ENCODE data around the gene MYZAP.
A peak's percentile ranks its signal among the peaks of the same experiment; 100 is the strongest.

Gene MYZAP

DNA sequence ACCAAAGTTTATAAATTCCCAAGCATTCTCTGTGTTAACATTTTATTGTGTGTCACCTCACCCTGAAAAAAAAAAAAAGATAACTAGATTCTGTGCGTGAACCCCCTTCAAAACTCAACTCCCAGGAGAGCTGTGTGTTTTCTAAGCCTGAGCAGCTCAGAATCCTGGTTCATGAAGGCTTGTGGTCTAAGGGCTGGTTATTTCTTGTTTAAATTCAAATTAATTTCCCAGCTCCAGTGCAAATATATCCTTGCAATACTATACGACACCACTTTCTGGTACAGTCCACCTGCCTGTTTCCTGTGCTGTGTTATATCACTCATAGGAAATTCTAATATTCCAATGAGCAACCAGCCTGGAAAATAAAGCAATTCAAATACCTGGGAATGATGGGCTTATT, 23.4 kb upstream of the MYZAP start:
- TF ChIP-seq, protein P1, sequence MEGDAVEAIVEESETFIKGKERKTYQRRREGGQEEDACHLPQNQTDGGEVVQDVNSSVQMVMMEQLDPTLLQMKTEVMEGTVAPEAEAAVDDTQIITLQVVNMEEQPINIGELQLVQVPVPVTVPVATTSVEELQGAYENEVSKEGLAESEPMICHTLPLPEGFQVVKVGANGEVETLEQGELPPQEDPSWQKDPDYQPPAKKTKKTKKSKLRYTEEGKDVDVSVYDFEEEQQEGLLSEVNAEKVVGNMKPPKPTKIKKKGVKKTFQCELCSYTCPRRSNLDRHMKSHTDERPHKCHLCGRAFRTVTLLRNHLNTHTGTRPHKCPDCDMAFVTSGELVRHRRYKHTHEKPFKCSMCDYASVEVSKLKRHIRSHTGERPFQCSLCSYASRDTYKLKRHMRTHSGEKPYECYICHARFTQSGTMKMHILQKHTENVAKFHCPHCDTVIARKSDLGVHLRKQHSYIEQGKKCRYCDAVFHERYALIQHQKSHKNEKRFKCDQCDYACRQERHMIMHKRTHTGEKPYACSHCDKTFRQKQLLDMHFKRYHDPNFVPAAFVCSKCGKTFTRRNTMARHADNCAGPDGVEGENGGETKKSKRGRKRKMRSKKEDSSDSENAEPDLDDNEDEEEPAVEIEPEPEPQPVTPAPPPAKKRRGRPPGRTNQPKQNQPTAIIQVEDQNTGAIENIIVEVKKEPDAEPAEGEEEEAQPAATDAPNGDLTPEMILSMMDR (conservative IDR thresholded peaks at IDR 0.05; ENCODE audit: control insufficient read depth, insufficient read depth, low read depth, low read length): no peak
- no peak for DNase-seq (ENCODE audit: low read depth)
- H3K4me3 ChIP-seq (ENCODE audit: control insufficient read depth, low read depth, low read length): no peak overlapping the region

DNA sequence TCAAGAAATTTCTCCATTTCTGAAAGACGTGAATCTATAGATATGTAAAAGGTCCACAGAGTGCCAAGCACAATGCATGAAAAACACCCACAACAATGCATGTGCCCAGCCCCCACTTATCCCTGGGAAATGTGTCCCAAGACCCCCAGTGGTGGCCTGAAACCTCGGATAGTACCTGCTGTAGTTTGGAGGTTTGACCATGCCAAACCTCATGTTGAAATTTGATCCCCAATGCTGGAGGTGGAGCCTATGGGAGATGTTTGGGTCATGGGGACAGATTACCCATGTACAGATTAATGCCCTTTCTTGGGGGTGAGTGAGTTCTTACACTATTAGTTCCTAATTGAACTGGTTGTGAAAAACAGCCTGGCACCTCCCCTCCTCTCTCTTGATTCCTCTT, 21.4 kb upstream of the MYZAP start:
- no peak overlapping the region for H3K4me3 ChIP-seq (ENCODE audit: control insufficient read depth, low read depth, low read length)
- no peak for DNase-seq (ENCODE audit: low read depth)
- TF ChIP-seq, protein P1 (conservative IDR thresholded peaks at IDR 0.05; ENCODE audit: control insufficient read depth, insufficient read depth, low read depth, low read length): no peak

DNA sequence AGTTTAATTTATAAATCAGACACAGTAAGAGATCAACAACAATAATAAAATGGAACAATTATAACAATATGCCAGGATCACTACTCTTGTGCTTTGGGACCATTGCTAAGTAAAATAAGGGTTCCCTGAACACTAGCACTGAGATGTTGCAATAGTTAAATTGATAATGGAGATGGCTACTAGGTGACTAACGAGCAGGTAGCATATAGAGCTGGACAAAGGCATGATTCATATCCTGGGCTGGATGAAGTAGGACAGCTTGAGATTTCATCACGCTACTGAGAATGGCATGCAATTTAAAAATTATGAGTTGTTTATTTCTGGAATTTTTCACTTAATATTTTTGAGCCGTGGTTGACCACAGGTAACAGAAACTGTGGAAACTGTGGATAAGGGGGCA, 20.7 kb upstream of the MYZAP start:
- peak; percentile 68 for DNase-seq (ENCODE audit: low read depth)
- TF ChIP-seq, protein P1 (conservative IDR thresholded peaks at IDR 0.05; ENCODE audit: control insufficient read depth, insufficient read depth, low read depth, low read length): no peak
- no peak overlapping the region for H3K4me3 ChIP-seq (ENCODE audit: control insufficient read depth, low read depth, low read length)

DNA sequence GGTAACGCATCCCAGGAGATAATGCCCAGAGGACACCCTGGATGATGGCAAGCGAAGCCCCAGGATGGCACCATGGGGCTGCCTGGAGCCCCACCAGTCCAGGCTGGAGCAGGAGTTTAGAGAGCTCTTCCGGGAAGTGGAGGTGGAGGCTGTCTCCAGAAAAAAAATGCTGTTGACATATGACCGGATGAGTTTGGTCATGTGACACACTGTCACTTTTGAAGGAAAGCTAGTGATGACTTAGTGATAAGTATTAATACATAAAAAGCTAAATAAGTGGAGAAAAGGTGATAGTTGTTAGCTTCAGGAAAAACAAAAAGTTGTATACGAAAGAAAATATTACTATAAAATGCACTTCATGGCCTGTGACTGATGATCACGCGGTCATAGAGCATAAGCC, 20.0 kb upstream of the MYZAP start:
- H3K4me3 ChIP-seq (ENCODE audit: control insufficient read depth, low read depth, low read length): no peak overlapping the region
- no peak for DNase-seq (ENCODE audit: low read depth)
- TF ChIP-seq, protein P1 (conservative IDR thresholded peaks at IDR 0.05; ENCODE audit: control insufficient read depth, insufficient read depth, low read depth, low read length): no peak

DNA sequence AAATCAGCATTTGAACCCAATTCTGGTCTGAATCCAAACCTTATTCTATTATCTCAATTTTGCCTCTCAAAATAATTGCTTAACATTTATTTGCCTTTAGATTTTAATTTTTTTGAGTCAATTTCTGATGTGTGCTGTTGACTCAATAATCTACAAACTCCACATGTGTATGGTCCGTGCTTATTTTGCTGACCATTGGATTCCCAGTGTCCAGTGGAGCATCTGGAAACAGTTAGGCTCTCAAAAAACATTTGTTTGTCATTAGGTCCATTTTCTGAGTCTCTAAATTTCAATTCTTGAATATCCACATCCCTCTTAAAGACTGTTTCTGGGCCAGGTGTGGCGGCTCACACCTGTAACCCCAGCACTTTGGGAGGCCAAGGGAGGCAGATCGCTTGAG, 19.2 kb upstream of the MYZAP start:
- H3K4me3 ChIP-seq (ENCODE audit: control insufficient read depth, low read depth, low read length): no peak overlapping the region
- peak; percentile 81 for DNase-seq (ENCODE audit: low read depth)
- TF ChIP-seq, protein P1 (conservative IDR thresholded peaks at IDR 0.05; ENCODE audit: control insufficient read depth, insufficient read depth, low read depth, low read length): no peak

DNA sequence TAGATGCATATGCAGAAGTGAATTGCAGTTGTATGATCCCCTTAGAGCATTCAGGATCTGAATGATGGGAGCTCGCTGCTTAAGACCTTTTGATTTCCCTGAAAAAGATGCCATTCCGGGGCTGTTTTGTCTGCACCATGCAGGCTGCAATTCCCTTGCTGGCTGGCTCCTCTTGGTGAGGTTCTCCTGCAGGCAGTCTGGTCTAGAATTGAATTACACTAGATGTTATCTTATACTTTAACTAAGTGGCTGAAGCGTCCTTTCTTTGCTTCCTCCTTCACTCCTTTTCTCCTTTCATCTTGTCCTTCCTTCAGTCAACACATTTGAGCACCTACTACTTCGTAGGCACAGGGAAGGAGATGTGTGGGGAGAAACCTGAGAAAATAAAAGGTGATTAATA, 18.6 kb upstream of the MYZAP start:
- TF ChIP-seq, protein P1 (conservative IDR thresholded peaks at IDR 0.05; ENCODE audit: control insufficient read depth, insufficient read depth, low read depth, low read length): no peak
- no peak overlapping the region for H3K4me3 ChIP-seq (ENCODE audit: control insufficient read depth, low read depth, low read length)
- DNase-seq (ENCODE audit: low read depth): no peak

DNA sequence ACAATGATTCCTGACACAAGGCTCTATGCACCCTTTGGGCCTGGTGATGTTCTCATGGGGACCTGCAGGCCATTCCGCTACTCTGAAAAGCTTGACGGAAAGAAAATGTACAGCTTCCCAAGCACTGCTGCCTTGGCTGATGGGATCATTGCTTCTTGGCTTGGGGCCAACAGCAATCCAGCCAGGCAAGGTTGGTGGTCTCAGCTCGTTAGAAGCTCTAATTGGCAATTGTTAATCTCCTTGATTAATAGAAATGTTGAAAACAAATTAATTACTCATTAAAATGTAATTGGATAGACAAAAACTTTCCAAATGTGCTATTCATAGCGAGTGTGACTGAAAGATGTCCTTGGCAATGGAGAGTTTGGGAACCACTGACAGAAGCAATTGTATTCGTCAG, 16.3 kb upstream of the MYZAP start:
- DNase-seq (ENCODE audit: low read depth): no peak
- TF ChIP-seq, protein P1 (conservative IDR thresholded peaks at IDR 0.05; ENCODE audit: control insufficient read depth, insufficient read depth, low read depth, low read length): no peak
- no peak overlapping the region for H3K4me3 ChIP-seq (ENCODE audit: control insufficient read depth, low read depth, low read length)

Measured in fibroblast of mammary gland (primary cell).